Measurements from ENCODE around the gene ACOT8.

DNA sequence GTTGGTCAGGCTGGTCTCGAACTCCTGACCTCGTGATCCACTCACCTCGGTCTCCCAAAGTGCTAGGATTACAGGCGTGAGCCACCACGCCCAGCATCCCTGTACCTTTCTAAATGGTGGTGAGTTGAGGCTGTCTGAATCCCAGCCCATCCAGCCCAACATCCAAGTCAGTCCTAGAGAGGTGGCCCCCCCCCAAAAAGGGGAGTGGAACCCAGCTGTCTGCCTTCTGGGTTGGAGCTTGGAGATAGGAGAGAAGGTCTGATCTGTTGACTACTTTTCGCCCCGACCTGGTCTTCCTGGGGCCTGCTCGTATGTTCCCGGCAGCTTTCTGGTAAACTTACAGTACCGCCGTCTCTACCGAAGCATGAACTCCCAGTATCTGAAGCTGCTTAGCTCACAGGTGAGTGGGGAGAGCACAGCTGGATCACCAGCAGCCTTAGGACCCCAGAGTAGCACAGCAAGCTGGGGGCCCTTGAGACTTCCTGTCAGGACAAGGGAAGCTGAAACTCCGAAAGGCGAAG lies 39.5 kb upstream of the ACOT8 start:
- no peak for TF ChIP-seq EZH2 (IDR thresholded peaks at IDR 0.05; ENCODE audit: low read length)
- no peak for TF ChIP-seq CTCF (optimal IDR thresholded peaks at IDR 0.05 in 1 of 3, IDR thresholded peaks at IDR 0.05 in 1 of 3, conservative IDR thresholded peaks at IDR 0.05 in 1 of 3; ENCODE audit: extremely low read depth in 1 of 3, insufficient read depth in 2 of 3, low read length in 3 of 3)
